Pancreas (tissue), 10 donors: ENCODE measurements around the gene RAB28. TPM values are rescaled to one million over a fixed set of nuclear protein-coding genes. Genes with fewer than 3 reads are reported as not detected.

ENCODE experiments used
- ATAC-seq, 4 donors: fragments of 200-7000 bp; cut with Tn5 transposase; one replicate each; pipeline versions ENCODE4 v1.8.0 to v1.9.1; 2020; ENCODE audit warnings: mild to moderate bottlenecking in 4 of 4, moderate library complexity in 4 of 4
- DNase-seq, 6 donors: peaks; one replicate each; pipeline ENCODE4 v3.0.0-alpha.2; 2020
- FAIRE-seq: peaks from 2 replicates; lab custom pipeline; 2012; peaks lifted over from hg19 to GRCh38; lab: Jason Lieb, UNC
- H3K27ac ChIP-seq, 4 donors: fragments of 200-600 bp; sonication (generic); 1 replicate in 3 of 4; 2 replicates in 1 of 4; pipeline versions ENCODE4 v1.5.0 to v1.8.0; 2020
- H3K27me3 ChIP-seq, 4 donors: fragments of 200-600 bp; one replicate each; pipeline ENCODE4 v1.8.0; 2021
- H3K36me3 ChIP-seq, 3 donors: fragments of 200-600 bp; sonication (generic) in 1 of 3; one replicate each; pipeline versions ENCODE4 v1.5.0 to v1.8.0; 2020 to 2021
- H3K4me1 ChIP-seq, 3 donors: fragments of 200-600 bp; one replicate each; pipeline ENCODE4 v1.8.0; 2021
- H3K4me3 ChIP-seq, 4 donors: fragments of 200-600 bp; sonication (generic) in 2 of 4; one replicate each; pipeline versions ENCODE4 v1.5.0 to v1.8.0; 2020 to 2021
- H3K9me3 ChIP-seq, 4 donors: fragments of 200-600 bp; one replicate each; pipeline ENCODE4 v1.8.0; 2021
- WGBS, 2 donors: extraction: QIAGEN DNeasy Blood & Tissue Kit; methylation state at CpG; one replicate each; pipeline ENCODE4 v1.1.7; 2013; 5-methylcytosine and 5-hydroxymethylcytosine counted together
- intact Hi-C, 3 donors: fragments of 100-400 bp; cut with DNase I; formaldehyde crosslinking; loops; one replicate each; pipeline versions ENCODE4 v1.11.1 to v1.14.2; 2022
- polyA plus RNA-seq, 2 donors: library from polyadenylated mRNA; stranded (reverse); fragments of 200-250 nt; gene quantifications; one replicate each; pipeline ENCODE4 v1.2.3, GENCODE V29; 2013
- total RNA-seq, 6 donors: library from RNA; stranded (reverse); fragmentation: NEBNext Ultra II Directional in 4 of 6; extraction: Animal tissue kit (Norgen Biotek cat#: 25700) in 4 of 6; gene quantifications; one replicate each; pipeline versions ENCODE4 v1.2.1 to v1.2.4, GENCODE V29; 2021 to 2023
- TF ChIP-seq, protein P1 (sequence below), 4 donors: fragments of 200-600 bp; sonication (generic) in 3 of 4; IDR thresholded peaks; one replicate each; pipeline versions ENCODE4 v1.5.0 to v1.8.0; 2021; ENCODE audit warnings: antibody characterized with exemption in 4 of 4
- donor health status: healthy with polysubstance abuse.
- donor health status: DM: no; HTN: no; CAD: no; lungs with moderate emphysema.
- donor health status: DM: no; HTN: no; CAD: no.
- donor health status: control.
- donor health status: control.
- donor health status: Bipolar disorder and iron deficiency.
- donor health status: DM: yes; HTN: yes; CAD: no.
- donor health status: DM: no; HTN: no; CAD: no.
- donor health status: DM: no; HTN: no; CAD: no.
- donor health status: DM: yes; HTN: yes; CAD: no.

RAB28 gene
- total and polyA plus RNA-seq, 8 donors, result 2.9 to 10.5 (median 5.4) TPM

DNA sequence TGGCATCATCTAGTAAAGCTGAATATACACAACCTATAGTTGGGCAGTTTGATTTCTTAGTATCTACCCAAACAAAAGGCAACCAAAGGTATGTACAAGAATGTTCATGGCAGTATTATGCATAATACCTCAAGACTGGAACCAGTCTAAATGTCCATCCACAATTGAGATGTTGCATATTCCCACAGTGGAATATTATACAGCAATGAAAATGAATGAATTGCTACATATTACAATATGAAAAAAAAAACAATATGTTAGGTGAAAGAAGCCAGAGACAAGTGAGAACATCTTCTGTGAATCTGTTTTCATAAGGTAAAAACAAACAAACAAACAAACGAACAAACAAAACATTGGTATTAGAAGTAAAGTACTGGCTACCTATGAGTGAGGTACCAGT lies 11.6 kb upstream of the RAB28 start:
- TF ChIP-seq, protein P1, sequence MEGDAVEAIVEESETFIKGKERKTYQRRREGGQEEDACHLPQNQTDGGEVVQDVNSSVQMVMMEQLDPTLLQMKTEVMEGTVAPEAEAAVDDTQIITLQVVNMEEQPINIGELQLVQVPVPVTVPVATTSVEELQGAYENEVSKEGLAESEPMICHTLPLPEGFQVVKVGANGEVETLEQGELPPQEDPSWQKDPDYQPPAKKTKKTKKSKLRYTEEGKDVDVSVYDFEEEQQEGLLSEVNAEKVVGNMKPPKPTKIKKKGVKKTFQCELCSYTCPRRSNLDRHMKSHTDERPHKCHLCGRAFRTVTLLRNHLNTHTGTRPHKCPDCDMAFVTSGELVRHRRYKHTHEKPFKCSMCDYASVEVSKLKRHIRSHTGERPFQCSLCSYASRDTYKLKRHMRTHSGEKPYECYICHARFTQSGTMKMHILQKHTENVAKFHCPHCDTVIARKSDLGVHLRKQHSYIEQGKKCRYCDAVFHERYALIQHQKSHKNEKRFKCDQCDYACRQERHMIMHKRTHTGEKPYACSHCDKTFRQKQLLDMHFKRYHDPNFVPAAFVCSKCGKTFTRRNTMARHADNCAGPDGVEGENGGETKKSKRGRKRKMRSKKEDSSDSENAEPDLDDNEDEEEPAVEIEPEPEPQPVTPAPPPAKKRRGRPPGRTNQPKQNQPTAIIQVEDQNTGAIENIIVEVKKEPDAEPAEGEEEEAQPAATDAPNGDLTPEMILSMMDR (IDR thresholded peaks at IDR 0.05), result no peak
- intact Hi-C loops, result no loop called here
- H3K4me3 ChIP-seq, result no peak overlapping the region
- H3K27ac ChIP-seq, result no peak overlapping the region
- H3K36me3 ChIP-seq, result no peaks in the 10 kb centered on the region
- no peak for DNase-seq
- WGBS, 2 donors, result 64 to 70% methylated on average over 1 of the region's 1 CpG
- H3K4me1 ChIP-seq, result no peaks in the 10 kb centered on the region
- no peak for FAIRE-seq
- no peak for ATAC-seq
- H3K9me3 ChIP-seq, result no peaks in the 10 kb centered on the region
- H3K27me3 ChIP-seq, result peaks cover 0 to 5% (median 0%) of the 10 kb centered on the region in 4 donors

DNA sequence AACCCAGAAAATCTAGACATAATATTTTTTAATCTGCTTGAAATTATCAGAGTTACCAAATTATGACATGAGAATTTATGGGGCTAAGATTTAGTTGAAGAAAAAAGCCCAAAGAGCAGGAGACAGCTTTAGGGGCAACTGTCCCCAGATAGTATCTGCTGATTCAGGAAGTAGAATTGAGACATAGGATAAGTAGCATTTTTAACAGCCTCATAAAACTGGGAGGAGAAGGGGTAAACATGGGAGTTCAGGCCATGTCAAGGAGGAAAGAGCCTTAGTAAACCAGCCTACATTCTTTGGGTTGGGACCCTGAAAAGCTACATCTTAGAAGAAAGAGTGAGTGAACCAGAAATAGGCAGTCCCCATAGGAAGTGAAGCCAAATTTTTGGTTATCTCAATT lies 9.7 kb upstream of the RAB28 start:
- FAIRE-seq (no peak), ATAC-seq (no peak), DNase-seq (no peak)
- Histone ChIP-seq H3K9me3 (no peaks in the 10 kb centered on the region), H3K4me1 (no peaks in the 10 kb centered on the region), H3K4me3 (no peak overlapping the region), H3K36me3 (no peaks in the 10 kb centered on the region), H3K27me3 (peaks cover 0 to 5% (median 0%) of the 10 kb centered on the region in 4 donors), H3K27ac (no peak overlapping the region)
- intact Hi-C loops, result no loop called here
- TF ChIP-seq, protein P1 (IDR thresholded peaks at IDR 0.05), result no peak

DNA sequence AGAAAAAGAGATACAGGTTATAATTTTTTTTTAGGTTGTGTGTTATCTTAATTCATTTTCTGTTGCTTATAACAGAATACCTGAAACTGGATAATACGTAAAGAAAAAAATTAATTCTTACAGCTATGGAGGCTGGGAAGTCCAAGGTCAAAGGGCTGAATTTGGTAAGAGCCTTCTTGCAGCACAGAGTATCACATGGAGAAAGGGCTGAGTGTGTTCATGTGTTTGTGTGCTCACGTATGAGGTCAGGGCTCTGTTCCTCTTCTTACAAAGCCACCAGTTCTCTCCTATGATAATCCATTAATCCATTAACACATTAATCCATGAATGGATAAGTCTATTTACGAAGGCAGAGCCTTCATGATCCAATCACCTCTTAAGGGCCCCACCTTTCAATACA lies 8.6 kb upstream of the RAB28 start:
- Histone ChIP-seq H3K27me3 (peaks cover 0 to 5% (median 0%) of the 10 kb centered on the region in 4 donors), H3K4me1 (no peaks in the 10 kb centered on the region), H3K4me3 (no peak overlapping the region), H3K27ac (no peak overlapping the region), H3K36me3 (no peaks in the 10 kb centered on the region), H3K9me3 (no peaks in the 10 kb centered on the region)
- TF ChIP-seq, protein P1 (IDR thresholded peaks at IDR 0.05), result no peak
- intact Hi-C loops, result no loop called here
- ATAC-seq (no peak), DNase-seq (no peak), FAIRE-seq (no peak)
- 71 to 82% methylated on average over 3 of the region's 3 CpGs for whole genome bisulfite sequencing, 2 donors

DNA sequence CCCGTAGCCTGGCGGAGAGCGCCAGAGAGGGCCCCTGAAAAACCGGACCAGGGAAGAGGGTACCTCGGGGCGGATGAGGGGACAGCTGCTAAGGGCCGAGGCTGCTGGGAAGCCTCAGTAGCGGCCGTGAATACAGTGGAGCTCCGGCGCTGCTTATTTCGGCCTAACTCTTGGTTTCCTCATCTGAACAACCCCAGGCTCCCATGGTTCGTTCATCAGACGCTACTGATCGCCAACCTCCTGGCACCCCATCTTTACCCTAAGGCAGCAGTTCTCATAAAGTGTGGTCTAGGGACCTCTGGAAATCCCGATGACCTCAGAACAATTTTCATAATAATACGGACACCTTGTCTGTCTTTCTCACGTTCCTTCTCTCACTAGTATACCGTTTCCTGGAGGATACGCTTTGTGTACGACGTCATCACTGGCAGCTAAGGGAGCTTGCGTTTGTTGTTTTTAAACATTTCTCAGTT lies 645 bp upstream of the RAB28 start:
- TF ChIP-seq, protein P1 (IDR thresholded peaks at IDR 0.05), result no peak
- Histone ChIP-seq H3K4me3 (peak overlapping the region; percentile 60 to 93 (median 82)), H3K4me1 (peaks cover 0 to 8% (median 4%) of the 10 kb centered on the region in 3 donors), H3K27me3 (no peaks in the 10 kb centered on the region), H3K27ac (peak overlapping the region; percentile 82 to 95 (median 90)), H3K36me3 (no peaks in the 10 kb centered on the region), H3K9me3 (no peaks in the 10 kb centered on the region)
- intact Hi-C loops, result no loop called here
- DNase-seq (no peak), FAIRE-seq (no peak), ATAC-seq (peak; percentile 7 to 26 (median 16))
- 2% methylated on average over 23 of the region's 23 CpGs for WGBS, 2 donors

DNA sequence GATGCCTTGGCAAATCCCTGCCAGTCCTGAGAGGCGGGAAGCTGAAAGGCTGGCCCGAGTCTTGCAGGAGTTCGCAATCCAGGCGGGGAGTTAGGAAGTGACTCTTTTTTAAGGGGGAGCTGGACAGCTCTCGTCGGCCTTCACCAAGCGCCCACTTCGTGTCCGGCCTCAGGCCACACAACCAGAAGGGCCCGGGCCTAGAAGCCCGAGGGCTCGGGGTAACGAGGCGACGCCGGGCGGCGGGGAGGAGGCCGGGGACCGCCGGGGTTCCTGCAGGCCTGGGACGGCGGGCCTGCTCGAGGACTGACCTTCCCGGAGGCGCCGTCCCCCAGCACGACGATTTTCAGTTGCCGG lies 395 bp downstream of the RAB28 start:
- FAIRE-seq (no peak), DNase-seq (peak in 3 of 6 donors; percentile 13 to 79 (median 75)), ATAC-seq (peak; percentile 28 to 49 (median 48))
- intact Hi-C loops, result no loop called here
- H3K9me3 ChIP-seq, result no peaks in the 10 kb centered on the region
- whole genome bisulfite sequencing, 2 donors, result 0% methylated on average over 30 of the region's 30 CpGs
- H3K4me3 ChIP-seq, result peak overlapping the region; percentile 60 to 93 (median 82)
- H3K4me1 ChIP-seq, result peaks cover 0 to 8% (median 4%) of the 10 kb centered on the region in 3 donors
- peak overlapping the region; percentile 82 to 95 (median 90) for H3K27ac ChIP-seq
- no peaks in the 10 kb centered on the region for H3K36me3 ChIP-seq
- TF ChIP-seq, protein P1 (IDR thresholded peaks at IDR 0.05), result no peak
- H3K27me3 ChIP-seq, result no peaks in the 10 kb centered on the region
